Measurements from ENCODE around the gene GRIK4.

GRIK4 gene

GRCh38 chr11:120625565-120625964 is 114.0 kb downstream of the GRIK4 start:
- Mint-ChIP-seq H3K4me1 (ENCODE audit: low read depth) (peaks cover 4% of the 10 kb centered on the region), H3K9me3 (no peaks in the 10 kb centered on the region), H3K4me3 (no peak overlapping the region), H3K27me3 (peaks cover 4% of the 10 kb centered on the region), H3K27ac (peak overlapping the region; percentile 77), H3K36me3 (ENCODE audit: low read depth) (no peaks in the 10 kb centered on the region)

DNA sequence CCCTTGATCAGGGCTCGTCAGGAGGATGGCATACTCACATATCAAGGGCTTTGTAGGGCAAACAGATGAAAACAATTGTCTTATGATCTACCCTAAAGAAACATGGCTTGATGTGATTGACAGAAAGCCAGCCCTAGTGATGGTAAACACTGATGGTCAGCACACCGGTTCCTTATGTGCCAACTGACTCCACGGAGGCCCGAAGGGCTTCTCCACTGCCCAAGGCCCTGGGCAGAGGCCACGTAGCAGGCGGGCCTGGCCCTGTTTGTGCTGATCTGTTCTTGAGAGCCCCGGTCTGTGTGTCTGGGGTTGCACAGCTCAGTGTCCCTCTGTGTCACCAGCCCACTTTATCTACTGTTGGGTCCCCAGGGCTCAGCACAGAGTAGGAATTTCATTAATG is 115.2 kb downstream of the GRIK4 start:
- peaks cover 7% of the 10 kb centered on the region for H3K27me3 Mint-ChIP-seq
- H3K27ac Mint-ChIP-seq: no peak overlapping the region
- H3K36me3 Mint-ChIP-seq (ENCODE audit: low read depth): no peaks in the 10 kb centered on the region
- H3K4me3 Mint-ChIP-seq: no peak overlapping the region
- H3K4me1 Mint-ChIP-seq (ENCODE audit: low read depth): peaks cover 4% of the 10 kb centered on the region
- H3K9me3 Mint-ChIP-seq: no peaks in the 10 kb centered on the region

DNA sequence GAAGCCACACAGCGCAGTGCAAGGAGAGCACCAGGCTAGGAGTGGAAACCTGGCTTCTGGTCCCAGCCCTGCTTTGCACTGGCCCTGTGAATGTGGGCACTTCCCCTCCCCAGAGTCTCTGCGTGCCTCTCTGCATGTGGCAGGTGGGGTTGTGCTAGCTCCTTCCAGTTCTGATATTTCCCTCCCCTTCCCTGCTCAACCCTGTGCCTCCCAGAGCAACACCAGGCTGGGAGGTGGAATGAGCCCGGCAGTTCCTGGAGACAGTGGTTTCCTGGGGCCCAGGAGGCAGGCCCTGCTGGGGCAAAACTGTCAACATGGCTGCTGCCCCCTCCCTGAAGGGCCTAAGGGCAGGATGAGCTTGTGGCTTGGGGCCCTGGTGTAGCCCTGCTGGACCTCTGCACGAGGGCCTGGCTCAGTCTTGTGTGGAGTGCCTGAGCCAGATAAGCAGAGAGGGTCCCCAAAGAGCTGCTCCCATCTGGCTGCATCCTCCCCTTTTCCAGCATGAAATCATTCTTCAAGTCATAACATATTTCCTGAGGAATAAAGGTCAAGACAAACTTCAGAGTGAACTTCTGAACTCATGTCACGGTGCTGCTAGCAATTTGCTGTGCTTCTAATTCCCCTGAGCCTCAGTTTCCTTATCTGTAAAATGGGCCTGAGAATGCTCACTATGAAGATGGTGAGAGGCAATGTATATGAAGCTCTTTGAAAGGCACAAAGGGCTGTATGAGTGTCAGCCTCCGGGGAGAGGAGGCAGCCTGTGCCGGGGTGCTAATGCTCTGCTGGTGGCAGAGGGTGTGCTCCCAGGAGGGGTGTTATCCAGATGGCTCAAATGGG is 116.0 kb downstream of the GRIK4 start:
- Mint-ChIP-seq H3K27me3 (peaks cover 7% of the 10 kb centered on the region), H3K4me1 (ENCODE audit: low read depth) (peaks cover 4% of the 10 kb centered on the region), H3K9me3 (no peaks in the 10 kb centered on the region), H3K36me3 (ENCODE audit: low read depth) (no peaks in the 10 kb centered on the region), H3K4me3 (no peak overlapping the region), H3K27ac (no peak overlapping the region)

GRCh38 chr11:120629407-120630080 is 118.0 kb downstream of the GRIK4 start:
- Mint-ChIP-seq H3K27me3 (peaks cover 11% of the 10 kb centered on the region), H3K27ac (peak overlapping the region; percentile 16), H3K9me3 (no peaks in the 10 kb centered on the region), H3K4me3 (no peak overlapping the region), H3K4me1 (ENCODE audit: low read depth) (peaks cover 4% of the 10 kb centered on the region), H3K36me3 (ENCODE audit: low read depth) (no peaks in the 10 kb centered on the region)

DNA sequence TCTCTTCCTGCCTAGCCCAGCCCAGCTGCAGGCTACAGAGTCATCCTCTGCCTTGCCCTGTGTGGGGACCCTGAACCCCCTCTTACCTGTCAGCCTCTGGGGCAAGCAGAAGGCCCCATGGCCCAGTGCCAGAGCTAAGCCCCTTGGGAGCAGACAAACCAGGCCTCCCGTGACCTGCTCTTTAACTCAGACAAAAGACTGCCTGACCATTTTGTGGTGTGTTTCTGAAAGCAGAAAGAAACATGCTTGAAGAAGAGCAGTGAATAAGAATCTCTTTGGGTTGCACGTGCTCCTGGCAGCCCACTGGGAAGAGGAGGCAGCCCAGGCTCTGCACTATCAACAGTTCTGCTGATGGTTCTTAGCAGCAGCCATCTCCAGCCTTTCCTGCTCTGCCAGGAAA is 118.6 kb downstream of the GRIK4 start:
- peaks cover 9% of the 10 kb centered on the region for H3K27me3 Mint-ChIP-seq
- H3K36me3 Mint-ChIP-seq (ENCODE audit: low read depth): no peaks in the 10 kb centered on the region
- no peaks in the 10 kb centered on the region for H3K9me3 Mint-ChIP-seq
- no peak overlapping the region for H3K27ac Mint-ChIP-seq
- H3K4me3 Mint-ChIP-seq: no peak overlapping the region
- peaks cover 4% of the 10 kb centered on the region for H3K4me1 Mint-ChIP-seq (ENCODE audit: low read depth)

GRCh38 chr11:120632579-120632978 is 121.0 kb downstream of the GRIK4 start:
- Mint-ChIP-seq H3K9me3 (no peaks in the 10 kb centered on the region), H3K4me1 (ENCODE audit: low read depth) (no peaks in the 10 kb centered on the region), H3K27ac (no peak overlapping the region), H3K4me3 (no peak overlapping the region), H3K27me3 (peaks cover 18% of the 10 kb centered on the region), H3K36me3 (ENCODE audit: low read depth) (no peaks in the 10 kb centered on the region)

GRCh38 chr11:120633616-120634393 is 122.3 kb downstream of the GRIK4 start:
- Mint-ChIP-seq H3K27ac (no peak overlapping the region), H3K4me1 (ENCODE audit: low read depth) (no peaks in the 10 kb centered on the region), H3K36me3 (ENCODE audit: low read depth) (no peaks in the 10 kb centered on the region), H3K9me3 (no peaks in the 10 kb centered on the region), H3K4me3 (no peak overlapping the region), H3K27me3 (peaks cover 18% of the 10 kb centered on the region)

- peaks cover 21% of the 10 kb centered on the region for H3K27me3 Mint-ChIP-seq
- H3K9me3 Mint-ChIP-seq: no peaks in the 10 kb centered on the region
- H3K4me1 Mint-ChIP-seq (ENCODE audit: low read depth): no peaks in the 10 kb centered on the region
These were observed 123.2 kb downstream of the GRIK4 start for GRCh38 chr11:120634706-120635105.

DNA sequence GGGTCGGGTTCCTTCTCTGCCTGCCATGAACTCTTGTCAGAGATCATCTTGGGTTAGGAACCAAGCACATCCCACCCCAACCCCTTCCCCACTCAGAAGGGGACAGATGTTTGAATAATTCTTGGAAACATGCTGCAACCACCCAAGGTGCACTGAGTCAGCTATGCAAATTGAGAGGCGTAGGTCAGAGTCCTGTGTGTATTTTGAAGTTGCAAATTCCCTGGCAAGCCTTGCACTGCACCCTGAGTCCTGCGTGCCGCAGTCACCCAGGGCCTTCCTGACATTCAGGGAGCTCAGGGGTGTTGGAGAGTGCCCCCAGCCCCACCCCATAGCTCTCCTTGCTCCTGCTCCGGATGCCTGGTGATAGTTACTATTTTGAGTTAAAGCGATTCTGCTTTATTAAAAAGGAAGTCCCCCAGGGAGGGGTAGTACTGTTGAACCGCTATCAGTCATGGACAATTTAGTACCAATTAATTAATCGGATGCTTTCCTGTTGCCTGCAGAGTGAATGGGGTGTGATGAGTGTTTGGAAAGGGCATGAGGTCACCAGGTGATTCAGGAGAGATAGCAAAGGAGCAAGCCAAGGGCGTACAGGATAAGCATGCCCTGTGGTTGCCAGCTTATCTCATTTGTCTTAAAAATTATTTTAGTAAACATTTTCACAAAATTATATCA is 123.7 kb downstream of the GRIK4 start:
- Mint-ChIP-seq H3K27ac (no peak overlapping the region), H3K4me3 (no peak overlapping the region), H3K36me3 (ENCODE audit: low read depth) (no peaks in the 10 kb centered on the region), H3K9me3 (no peaks in the 10 kb centered on the region), H3K27me3 (peaks cover 24% of the 10 kb centered on the region), H3K4me1 (ENCODE audit: low read depth) (no peaks in the 10 kb centered on the region)

More at GRCh38 chr11:120634706-120635105, 123.2 kb downstream of the GRIK4 start:
- no peak overlapping the region for H3K4me3 Mint-ChIP-seq
- no peak overlapping the region for H3K27ac Mint-ChIP-seq
- H3K36me3 Mint-ChIP-seq (ENCODE audit: low read depth): no peaks in the 10 kb centered on the region

DNA sequence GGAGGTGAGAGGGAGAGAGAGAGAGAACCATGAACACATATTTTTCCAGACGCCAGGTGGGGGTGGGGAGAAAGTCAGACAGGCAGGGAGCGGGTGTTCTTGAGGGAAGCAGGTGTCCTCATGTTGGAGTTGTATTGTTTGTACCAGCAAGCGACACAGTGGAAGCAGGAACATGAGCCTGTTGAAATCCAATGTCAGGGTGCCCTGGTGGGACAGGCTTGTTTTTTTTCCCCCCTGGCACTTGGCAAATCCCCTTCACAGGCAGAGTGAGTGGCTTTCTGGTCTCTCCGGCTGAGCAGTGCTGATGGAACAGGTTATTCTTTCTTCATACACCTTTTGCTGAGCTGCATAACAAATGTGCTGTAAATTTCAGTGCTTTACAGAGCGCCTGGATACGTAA is 125.6 kb downstream of the GRIK4 start:
- no peaks in the 10 kb centered on the region for H3K36me3 Mint-ChIP-seq (ENCODE audit: low read depth)
- H3K27ac Mint-ChIP-seq: no peak overlapping the region

DNA sequence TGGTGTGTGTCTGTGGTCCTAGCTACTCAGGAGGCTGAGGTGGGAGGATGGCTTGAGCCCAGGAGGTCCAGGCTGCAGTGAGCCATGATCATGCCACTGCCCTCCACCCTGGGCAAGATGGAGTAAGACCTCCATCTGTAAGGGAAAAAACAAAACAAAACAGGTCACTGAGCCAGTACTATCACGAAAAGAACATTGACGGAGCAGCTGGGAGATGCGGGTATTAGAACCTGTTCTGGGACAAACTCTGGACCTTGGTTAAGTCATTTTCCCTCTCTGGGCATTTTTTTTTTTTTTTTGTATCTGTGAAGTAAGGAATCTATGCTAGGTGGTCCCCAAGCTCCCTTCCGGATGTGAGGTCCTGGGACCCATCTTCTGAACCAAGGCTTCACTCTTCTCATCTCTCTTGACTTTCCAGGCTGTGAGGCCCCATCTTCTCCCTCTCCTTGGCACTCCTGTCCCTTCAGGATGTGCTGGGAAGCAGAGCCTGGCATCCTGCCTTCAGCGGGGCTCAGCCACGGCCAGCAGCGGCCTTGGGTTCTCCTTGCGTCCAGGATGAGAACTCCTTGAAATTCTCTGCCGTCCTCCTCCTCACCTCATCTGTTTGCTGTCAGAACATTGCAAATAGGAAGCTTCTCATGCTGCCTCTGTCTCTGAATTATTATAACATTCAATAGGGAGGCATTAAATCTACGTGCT is 130.8 kb downstream of the GRIK4 start:
- H3K36me3 Mint-ChIP-seq (ENCODE audit: low read depth): no peaks in the 10 kb centered on the region
- no peaks in the 10 kb centered on the region for H3K4me1 Mint-ChIP-seq (ENCODE audit: low read depth)
- peaks cover 27% of the 10 kb centered on the region for H3K27me3 Mint-ChIP-seq
- H3K4me3 Mint-ChIP-seq: no peak overlapping the region
- H3K9me3 Mint-ChIP-seq: no peaks in the 10 kb centered on the region
- H3K27ac Mint-ChIP-seq: no peak overlapping the region

More for the DNA sequence above, 125.6 kb downstream of the GRIK4 start:
- Mint-ChIP-seq H3K4me1 (ENCODE audit: low read depth) (no peaks in the 10 kb centered on the region), H3K4me3 (no peak overlapping the region), H3K27me3 (peaks cover 27% of the 10 kb centered on the region), H3K9me3 (no peaks in the 10 kb centered on the region)

GRCh38 chr11:120643284-120643683 is 131.7 kb downstream of the GRIK4 start:
- Mint-ChIP-seq H3K9me3 (no peaks in the 10 kb centered on the region), H3K4me1 (ENCODE audit: low read depth) (no peaks in the 10 kb centered on the region), H3K27ac (no peak overlapping the region), H3K4me3 (no peak overlapping the region), H3K36me3 (ENCODE audit: low read depth) (no peaks in the 10 kb centered on the region), H3K27me3 (peaks cover 27% of the 10 kb centered on the region)

- no peaks in the 10 kb centered on the region for H3K9me3 Mint-ChIP-seq
- no peaks in the 10 kb centered on the region for H3K36me3 Mint-ChIP-seq (ENCODE audit: low read depth)
- H3K27ac Mint-ChIP-seq: no peak overlapping the region
- H3K27me3 Mint-ChIP-seq: peaks cover 21% of the 10 kb centered on the region
- H3K4me3 Mint-ChIP-seq: no peak overlapping the region
- H3K4me1 Mint-ChIP-seq (ENCODE audit: low read depth): no peaks in the 10 kb centered on the region
These were observed 134.1 kb downstream of the GRIK4 start for GRCh38 chr11:120645639-120646038.

- no peaks in the 10 kb centered on the region for H3K4me1 Mint-ChIP-seq (ENCODE audit: low read depth)
- H3K9me3 Mint-ChIP-seq: no peaks in the 10 kb centered on the region
- H3K4me3 Mint-ChIP-seq: no peak overlapping the region
- no peak overlapping the region for H3K27ac Mint-ChIP-seq
- no peaks in the 10 kb centered on the region for H3K36me3 Mint-ChIP-seq (ENCODE audit: low read depth)
- H3K27me3 Mint-ChIP-seq: peaks cover 21% of the 10 kb centered on the region
These were observed 134.7 kb downstream of the GRIK4 start for GRCh38 chr11:120646206-120646605.
